WERI-Rb-1 (cell line): ENCODE measurements around the gene ACER2.

Source experiments
- DNase-seq: peaks from one replicate; pipeline ENCODE4 v3.0.0-alpha.2; 2020
- H3K27ac ChIP-seq: fragments of 250-450 bp; sonication (Bioruptor Pico); 2 replicates; pipeline ENCODE4 v1.5.1; 2020; ENCODE audit warnings: mild to moderate bottlenecking, moderate library complexity
- H3K27me3 ChIP-seq: fragments of 250-450 bp; sonication (Bioruptor Pico); 2 replicates; pipeline ENCODE4 v1.5.1; 2021; ENCODE audit warnings: mild to moderate bottlenecking, low read depth, moderate library complexity; ENCODE audit not compliant: insufficient read depth, severe bottlenecking
- H3K36me3 ChIP-seq: fragments of 250-450 bp; sonication (Bioruptor Pico); 2 replicates; pipeline ENCODE4 v1.5.1; 2020; ENCODE audit warnings: mild to moderate bottlenecking, moderate library complexity
- H3K4me3 ChIP-seq: 2 replicates; pipeline ENCODE4 v1.5.1; 2011; ENCODE audit warnings: low read depth, mild to moderate bottlenecking, control low read depth, low read length
- H3K9me3 ChIP-seq: fragments of 250-450 bp; sonication (Bioruptor Pico); 2 replicates; pipeline ENCODE4 v1.5.1; 2021; ENCODE audit warnings: mild to moderate bottlenecking, moderate library complexity; ENCODE audit not compliant: severe bottlenecking
- CTCF ChIP-seq: IDR thresholded peaks from 2 replicates; pipeline ENCODE4 v1.5.1; 2011; ENCODE audit warnings: low read depth, mild to moderate bottlenecking, control low read depth, inconsistent platforms, low read length

The ACER2 gene

DNA sequence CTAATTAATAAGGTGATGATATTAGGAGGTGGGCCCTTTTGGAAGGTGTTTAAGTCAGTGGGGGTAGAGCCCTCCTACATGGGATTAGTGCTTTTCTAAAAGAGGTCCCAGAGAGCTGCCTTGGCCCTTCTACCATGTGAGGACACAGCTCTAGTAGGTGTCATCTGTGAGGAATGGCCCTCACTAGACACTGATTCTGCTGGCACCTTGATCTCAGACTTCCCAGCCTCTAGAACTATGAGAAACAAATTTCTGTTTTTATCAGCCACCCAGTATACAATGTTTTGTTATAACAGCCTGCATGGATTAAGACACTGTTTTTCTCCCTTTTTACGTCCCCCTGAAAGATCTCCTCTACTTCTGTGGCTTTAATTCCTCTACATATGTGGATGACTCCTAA lies 31.6 kb downstream of the ACER2 start:
- no peak for DNase-seq
- no peaks in the 10 kb centered on the region for H3K27me3 ChIP-seq
- TF ChIP-seq CTCF = no peak

DNA sequence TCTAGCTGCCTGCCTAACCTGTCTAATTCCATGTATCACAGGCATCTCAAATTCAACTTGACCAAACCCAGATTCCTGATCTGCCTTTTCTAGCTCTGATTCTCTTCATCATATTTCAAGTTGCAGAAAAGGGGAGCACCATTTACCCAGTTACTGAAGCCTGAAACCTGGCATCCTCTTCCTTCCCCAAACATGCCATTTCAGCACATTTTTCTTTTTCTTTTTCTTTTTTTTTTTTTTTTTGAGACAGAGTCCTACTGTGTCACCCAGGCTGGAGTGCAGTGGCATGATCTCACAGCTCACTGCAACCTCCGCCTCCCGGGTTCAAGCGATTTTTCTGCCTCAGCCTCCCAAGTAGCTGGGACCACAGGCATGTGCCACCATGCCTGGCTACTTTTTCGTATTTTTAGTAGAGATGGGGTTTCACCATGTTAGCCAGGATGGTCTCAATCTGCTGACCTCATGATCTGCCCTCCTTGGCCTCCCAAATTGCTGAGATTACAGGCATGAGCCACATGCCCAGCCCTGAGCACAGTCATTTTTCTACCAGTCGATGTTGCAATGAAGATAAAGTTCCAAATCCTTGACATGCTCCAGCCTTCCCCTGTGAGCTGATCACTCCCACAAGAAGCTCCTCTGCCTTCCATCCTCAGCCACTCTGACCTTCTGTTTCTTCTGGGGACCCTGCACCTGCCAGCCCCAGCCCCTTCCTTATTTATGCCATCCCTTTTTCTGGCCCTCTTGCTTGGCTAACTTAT lies 32.2 kb downstream of the ACER2 start:
- Histone ChIP-seq H3K27ac (no peak overlapping the region), H3K27me3 (no peaks in the 10 kb centered on the region), H3K4me3 (no peak overlapping the region), H3K36me3 (peaks cover 27% of the 10 kb centered on the region), H3K9me3 (no peaks in the 10 kb centered on the region)
- no peak for DNase-seq
- TF ChIP-seq CTCF = no peak

More for the DNA sequence above, 31.6 kb downstream of the ACER2 start:
- no peak overlapping the region for H3K4me3 ChIP-seq
- H3K27ac ChIP-seq = no peak overlapping the region
- H3K9me3 ChIP-seq = no peaks in the 10 kb centered on the region
- H3K36me3 ChIP-seq = peaks cover 26% of the 10 kb centered on the region

- Histone ChIP-seq H3K36me3 (peaks cover 31% of the 10 kb centered on the region), H3K4me3 (no peak overlapping the region), H3K9me3 (no peaks in the 10 kb centered on the region), H3K27ac (no peak overlapping the region), H3K27me3 (no peaks in the 10 kb centered on the region)
- DNase-seq = no peak
- no peak for TF ChIP-seq CTCF
These were observed 32.9 kb downstream of the ACER2 start for GRCh38 chr9:19441730-19442129.

GRCh38 chr9:19442240-19442639 lies 33.4 kb downstream of the ACER2 start:
- H3K36me3 ChIP-seq = peaks cover 31% of the 10 kb centered on the region
- no peak overlapping the region for H3K27ac ChIP-seq
- DNase-seq = no peak
- H3K4me3 ChIP-seq = no peak overlapping the region
- no peak for TF ChIP-seq CTCF
- no peaks in the 10 kb centered on the region for H3K9me3 ChIP-seq
- H3K27me3 ChIP-seq = no peaks in the 10 kb centered on the region

- no peak for DNase-seq
- H3K27me3 ChIP-seq = no peaks in the 10 kb centered on the region
- no peak overlapping the region for H3K4me3 ChIP-seq
- H3K27ac ChIP-seq = no peak overlapping the region
- TF ChIP-seq CTCF = no peak
- no peaks in the 10 kb centered on the region for H3K9me3 ChIP-seq
- H3K36me3 ChIP-seq = peaks cover 25% of the 10 kb centered on the region
These were observed 36.6 kb downstream of the ACER2 start for GRCh38 chr9:19445452-19445851.

GRCh38 chr9:19446361-19446861 lies 37.6 kb downstream of the ACER2 start:
- DNase-seq = no peak
- no peak for TF ChIP-seq CTCF

More at GRCh38 chr9:19446361-19446861, 37.6 kb downstream of the ACER2 start:
- Histone ChIP-seq H3K27me3 (no peaks in the 10 kb centered on the region), H3K36me3 (peaks cover 25% of the 10 kb centered on the region), H3K9me3 (no peaks in the 10 kb centered on the region), H3K4me3 (no peak overlapping the region), H3K27ac (no peak overlapping the region)
